IMR-90 (cell line): ENCODE data around the gene CLTCL1.

ENCODE experiments used
- MAFK ChIP-seq: IDR thresholded peaks from 2 replicates; pipeline ENCODE4 v1.6.1; 2012; ENCODE audit warnings: low read depth, low read length, improper control_type of control experiment
- MAZ ChIP-seq: IDR thresholded peaks from 2 replicates; pipeline ENCODE4 v1.6.1; 2012; ENCODE audit warnings: low read depth, mild to moderate bottlenecking, low read length, improper control_type of control experiment, moderate library complexity, borderline replicate concordance
- MXI1 ChIP-seq: IDR thresholded peaks from 2 replicates; pipeline ENCODE4 v1.6.1; 2012; ENCODE audit warnings: low read depth, mild to moderate bottlenecking, low read length, moderate library complexity, borderline replicate concordance
- POLR2A ChIP-seq: IDR thresholded peaks from 2 replicates; pipeline ENCODE4 v1.6.1; 2012; ENCODE audit warnings: mild to moderate bottlenecking, low read depth, low read length
- RFX5 ChIP-seq: IDR thresholded peaks from 2 replicates; pipeline ENCODE4 v1.8.0; 2012; ENCODE audit warnings: low read depth, mild to moderate bottlenecking, low read length, moderate library complexity
- TF ChIP-seq, protein P1 (sequence below): conservative IDR thresholded peaks from 2 replicates; pipeline ENCODE4 v1.5.1; 2012; ENCODE audit warnings: mild to moderate bottlenecking, low read depth, low read length, improper control_type of control experiment

DNA sequence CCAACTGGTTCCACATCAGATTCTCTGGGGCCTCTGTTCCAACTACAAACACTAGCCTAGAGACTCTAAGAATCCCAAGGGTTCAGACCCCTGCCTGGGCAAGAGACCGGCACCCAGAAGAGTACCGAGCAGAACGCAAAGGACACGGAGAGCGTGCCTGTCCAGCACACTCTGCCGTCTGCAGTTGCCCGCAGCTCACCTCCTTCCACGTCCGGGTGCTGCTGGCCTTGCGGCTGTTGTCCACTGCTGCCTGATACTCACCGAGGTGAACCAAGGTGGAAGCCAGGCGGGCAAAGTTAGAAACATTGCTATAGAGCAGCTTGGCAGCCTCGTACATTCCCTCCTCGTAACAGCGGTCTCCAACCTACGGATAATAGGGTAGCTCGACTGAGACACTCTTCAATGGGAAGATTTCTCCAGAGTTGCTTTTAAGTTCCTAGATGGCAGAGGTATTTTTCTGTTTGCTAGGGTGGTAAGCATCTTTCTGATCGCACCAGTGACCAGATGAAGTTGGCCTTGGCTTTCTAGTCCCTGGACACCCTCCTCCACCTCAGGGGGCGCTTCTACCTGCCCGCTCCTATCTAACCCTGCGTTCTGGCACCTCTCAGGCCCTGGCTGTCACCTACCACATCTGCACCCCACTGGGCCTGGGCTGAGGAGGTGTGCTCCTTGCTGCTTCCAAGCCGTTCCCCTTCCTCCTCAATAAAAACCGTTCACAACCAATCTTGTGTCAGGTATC is 90.2 kb downstream of the CLTCL1 start:
- TF ChIP-seq MXI1 (no peak), MAFK (no peak), RFX5 (no peak), POLR2A (no peak), MAZ (no peak)
- TF ChIP-seq, protein P1, sequence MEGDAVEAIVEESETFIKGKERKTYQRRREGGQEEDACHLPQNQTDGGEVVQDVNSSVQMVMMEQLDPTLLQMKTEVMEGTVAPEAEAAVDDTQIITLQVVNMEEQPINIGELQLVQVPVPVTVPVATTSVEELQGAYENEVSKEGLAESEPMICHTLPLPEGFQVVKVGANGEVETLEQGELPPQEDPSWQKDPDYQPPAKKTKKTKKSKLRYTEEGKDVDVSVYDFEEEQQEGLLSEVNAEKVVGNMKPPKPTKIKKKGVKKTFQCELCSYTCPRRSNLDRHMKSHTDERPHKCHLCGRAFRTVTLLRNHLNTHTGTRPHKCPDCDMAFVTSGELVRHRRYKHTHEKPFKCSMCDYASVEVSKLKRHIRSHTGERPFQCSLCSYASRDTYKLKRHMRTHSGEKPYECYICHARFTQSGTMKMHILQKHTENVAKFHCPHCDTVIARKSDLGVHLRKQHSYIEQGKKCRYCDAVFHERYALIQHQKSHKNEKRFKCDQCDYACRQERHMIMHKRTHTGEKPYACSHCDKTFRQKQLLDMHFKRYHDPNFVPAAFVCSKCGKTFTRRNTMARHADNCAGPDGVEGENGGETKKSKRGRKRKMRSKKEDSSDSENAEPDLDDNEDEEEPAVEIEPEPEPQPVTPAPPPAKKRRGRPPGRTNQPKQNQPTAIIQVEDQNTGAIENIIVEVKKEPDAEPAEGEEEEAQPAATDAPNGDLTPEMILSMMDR: no peak
